ENCODE data around the gene TEKTIP1.

DNA sequence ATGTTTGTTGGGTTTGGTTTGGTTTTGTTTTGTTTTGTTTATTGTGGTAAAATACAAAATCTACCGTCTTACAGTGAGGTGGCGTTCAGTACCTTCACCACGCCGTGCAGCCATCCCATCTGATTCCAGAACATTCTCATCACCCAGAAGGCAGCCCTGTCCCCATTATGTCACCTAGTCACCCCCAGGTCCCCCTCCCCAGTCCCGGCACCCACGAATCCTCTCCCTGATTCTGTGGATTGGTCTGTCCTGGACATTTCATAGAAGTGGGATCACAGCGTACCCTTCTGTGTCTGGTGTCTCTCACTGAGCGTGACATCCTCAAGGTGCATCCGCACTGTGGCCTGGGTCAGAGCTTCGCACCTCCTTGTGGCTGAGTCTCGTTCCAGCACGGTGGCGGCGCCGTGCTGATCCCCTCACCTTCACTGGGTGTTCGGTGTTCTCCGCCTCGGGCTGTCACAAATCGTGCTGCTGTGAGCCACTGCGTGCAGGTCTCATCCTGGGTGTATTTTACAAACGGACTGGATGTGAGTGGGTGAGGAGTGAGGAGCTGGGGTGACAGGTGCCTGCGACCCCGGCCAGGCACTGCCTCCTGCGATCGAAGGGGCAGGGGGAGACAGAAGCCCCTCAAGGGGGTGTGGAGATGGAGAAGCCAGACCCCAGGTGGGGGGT, 580 bp upstream of the TEKTIP1 start:
- TF ChIP-seq, protein P1, sequence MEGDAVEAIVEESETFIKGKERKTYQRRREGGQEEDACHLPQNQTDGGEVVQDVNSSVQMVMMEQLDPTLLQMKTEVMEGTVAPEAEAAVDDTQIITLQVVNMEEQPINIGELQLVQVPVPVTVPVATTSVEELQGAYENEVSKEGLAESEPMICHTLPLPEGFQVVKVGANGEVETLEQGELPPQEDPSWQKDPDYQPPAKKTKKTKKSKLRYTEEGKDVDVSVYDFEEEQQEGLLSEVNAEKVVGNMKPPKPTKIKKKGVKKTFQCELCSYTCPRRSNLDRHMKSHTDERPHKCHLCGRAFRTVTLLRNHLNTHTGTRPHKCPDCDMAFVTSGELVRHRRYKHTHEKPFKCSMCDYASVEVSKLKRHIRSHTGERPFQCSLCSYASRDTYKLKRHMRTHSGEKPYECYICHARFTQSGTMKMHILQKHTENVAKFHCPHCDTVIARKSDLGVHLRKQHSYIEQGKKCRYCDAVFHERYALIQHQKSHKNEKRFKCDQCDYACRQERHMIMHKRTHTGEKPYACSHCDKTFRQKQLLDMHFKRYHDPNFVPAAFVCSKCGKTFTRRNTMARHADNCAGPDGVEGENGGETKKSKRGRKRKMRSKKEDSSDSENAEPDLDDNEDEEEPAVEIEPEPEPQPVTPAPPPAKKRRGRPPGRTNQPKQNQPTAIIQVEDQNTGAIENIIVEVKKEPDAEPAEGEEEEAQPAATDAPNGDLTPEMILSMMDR (IDR thresholded peaks at IDR 0.05), result no peak
- TF ChIP-seq POLR2A (IDR thresholded peaks at IDR 0.05), result no peak
